Nephron progenitor cell (in vitro differentiated cells): ENCODE data around the gene ATIC.

Experiments
- DNase-seq: peaks from one replicate; pipeline ENCODE4 v3.0.0; 2021
- H3K27ac Mint-ChIP-seq: 2 replicates; pipeline ENCODE4 v1.8.0; 2021; ENCODE audit warnings: mild to moderate bottlenecking, moderate library complexity, mixed read lengths
- H3K27me3 Mint-ChIP-seq: 2 replicates; pipeline ENCODE4 v1.8.0; 2021; ENCODE audit warnings: mild to moderate bottlenecking, low read depth, mixed read lengths; ENCODE audit not compliant: poor library complexity
- H3K36me3 Mint-ChIP-seq: 2 replicates; pipeline ENCODE4 v1.8.0; 2021; ENCODE audit warnings: low read depth, mixed read lengths
- H3K4me1 Mint-ChIP-seq: 2 replicates; pipeline ENCODE4 v1.8.0; 2021; ENCODE audit warnings: mixed read lengths
- H3K4me3 Mint-ChIP-seq: 2 replicates; pipeline ENCODE4 v1.8.0; 2021; ENCODE audit warnings: mild to moderate bottlenecking, moderate library complexity, mixed read lengths
- H3K9me3 Mint-ChIP-seq: 2 replicates; pipeline ENCODE4 v1.8.0; 2021; ENCODE audit warnings: mild to moderate bottlenecking, moderate library complexity, mixed read lengths
- CTCF ChIP-seq: fragments of 200-600 bp; sonication (generic); IDR thresholded peaks from 2 replicates; pipeline ENCODE4 v1.5.0; 2021; ENCODE audit warnings: antibody characterized with exemption

Gene ATIC

GRCh38 chr2:215390550-215390913 is 78.7 kb downstream of the ATIC start:
- Mint-ChIP-seq H3K9me3 (no peaks in the 10 kb centered on the region), H3K27me3 (no peaks in the 10 kb centered on the region), H3K27ac (no peak overlapping the region), H3K36me3 (peaks cover 74% of the 10 kb centered on the region), H3K4me3 (no peak overlapping the region), H3K4me1 (peaks cover 6% of the 10 kb centered on the region)
- TF ChIP-seq CTCF: no peak
- DNase-seq: no peak

- H3K36me3 Mint-ChIP-seq: peaks cover 72% of the 10 kb centered on the region
- H3K9me3 Mint-ChIP-seq: no peaks in the 10 kb centered on the region
- no peaks in the 10 kb centered on the region for H3K27me3 Mint-ChIP-seq
- DNase-seq: no peak
- H3K27ac Mint-ChIP-seq: no peak overlapping the region
- TF ChIP-seq CTCF: no peak
- no peak overlapping the region for H3K4me3 Mint-ChIP-seq
- peaks cover 6% of the 10 kb centered on the region for H3K4me1 Mint-ChIP-seq
Observed at GRCh38 chr2:215391531-215391930, 79.7 kb downstream of the ATIC start.

GRCh38 chr2:215392164-215392563 is 80.3 kb downstream of the ATIC start:
- Mint-ChIP-seq H3K36me3 (peaks cover 66% of the 10 kb centered on the region), H3K4me1 (peaks cover 6% of the 10 kb centered on the region), H3K27me3 (no peaks in the 10 kb centered on the region), H3K27ac (no peak overlapping the region), H3K9me3 (no peaks in the 10 kb centered on the region), H3K4me3 (no peak overlapping the region)
- no peak for TF ChIP-seq CTCF
- no peak for DNase-seq

GRCh38 chr2:215392687-215393270 is 80.9 kb downstream of the ATIC start:
- Mint-ChIP-seq H3K27me3 (no peaks in the 10 kb centered on the region), H3K4me1 (peaks cover 6% of the 10 kb centered on the region), H3K4me3 (no peak overlapping the region), H3K9me3 (no peaks in the 10 kb centered on the region), H3K36me3 (peaks cover 67% of the 10 kb centered on the region), H3K27ac (peak overlapping the region; percentile 66)
- no peak for DNase-seq
- TF ChIP-seq CTCF: no peak

- Mint-ChIP-seq H3K4me1 (peaks cover 6% of the 10 kb centered on the region), H3K9me3 (no peaks in the 10 kb centered on the region), H3K27ac (peak overlapping the region; percentile 60), H3K36me3 (peaks cover 76% of the 10 kb centered on the region), H3K27me3 (no peaks in the 10 kb centered on the region), H3K4me3 (no peak overlapping the region)
- TF ChIP-seq CTCF: no peak
- no peak for DNase-seq
Observed at GRCh38 chr2:215394102-215394805, 82.4 kb downstream of the ATIC start.
